Activated effector memory CD4-positive, alpha-beta T cell treated with Interleukin-2 at 50 U/mL for 16 hours (primary cell): ENCODE data around the gene XPR1.
"Not testable (repeated sequence)": the region's sequence is repeated elsewhere in the genome, so short reads cannot be mapped to it uniquely, and the experiment has no call there.

Experiments
- DNase-seq: peaks from one replicate; pipeline ENCODE4 v3.0.0-alpha.2; 2020

XPR1 gene

DNA sequence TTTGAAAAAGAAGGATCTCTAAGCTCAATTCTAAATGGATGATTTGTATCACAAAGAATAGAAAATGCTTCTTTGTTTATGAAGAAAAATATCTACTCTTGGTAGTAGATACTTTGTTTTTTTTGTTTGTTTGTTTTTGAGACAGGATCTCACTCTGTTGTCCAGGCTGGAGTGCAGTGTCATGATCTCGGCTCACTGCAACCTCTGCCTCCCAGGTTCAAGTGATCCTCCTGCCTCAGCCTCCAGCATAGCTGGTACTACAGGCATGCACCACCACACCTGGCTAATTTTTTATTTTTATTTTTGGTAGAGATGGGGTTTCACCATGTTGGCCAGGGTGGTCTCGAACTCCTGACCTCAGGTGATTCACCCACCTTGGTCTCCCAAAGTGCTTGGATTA, 159.3 kb downstream of the XPR1 start:
- DNase-seq = not testable (repeated sequence)

DNA sequence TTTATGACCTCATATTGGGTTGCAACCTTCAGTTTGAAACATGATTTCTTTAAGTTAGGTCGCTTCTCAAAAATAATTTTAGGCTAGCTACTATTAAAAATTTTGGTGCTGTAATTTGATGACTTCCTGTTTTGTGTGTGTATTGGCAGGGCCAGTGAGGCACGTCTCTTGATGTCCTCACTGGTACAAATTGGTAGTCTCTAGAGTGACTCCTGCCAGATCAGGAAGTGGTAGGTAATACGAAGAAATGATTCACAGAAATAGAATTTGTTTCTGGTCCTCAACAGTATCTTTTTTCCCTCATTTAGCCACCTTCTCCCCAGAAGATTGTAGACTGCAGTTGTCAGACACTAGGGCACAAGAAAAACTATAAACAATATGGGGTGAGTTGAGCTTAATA, 160.0 kb downstream of the XPR1 start:
- DNase-seq = no peak

DNA sequence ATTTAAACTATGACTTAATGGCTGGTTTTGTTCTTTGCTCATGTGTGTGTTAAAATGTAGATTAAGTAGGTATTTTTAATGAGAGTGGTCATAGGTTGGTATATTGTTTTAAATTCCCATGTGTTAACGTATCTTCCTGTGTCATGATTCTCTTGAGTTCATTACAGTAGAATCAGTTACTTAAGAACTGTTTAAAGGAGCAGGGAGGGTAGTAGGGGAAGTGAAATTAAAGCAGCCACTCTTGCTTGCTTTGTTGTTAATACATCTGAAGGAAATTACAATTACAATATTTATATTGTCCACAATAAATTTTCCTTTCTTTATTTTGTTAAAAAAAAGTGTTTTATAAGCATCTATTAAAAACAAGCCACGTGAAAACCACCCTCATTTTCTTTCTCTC, 161.6 kb downstream of the XPR1 start:
- DNase-seq = no peak

DNA sequence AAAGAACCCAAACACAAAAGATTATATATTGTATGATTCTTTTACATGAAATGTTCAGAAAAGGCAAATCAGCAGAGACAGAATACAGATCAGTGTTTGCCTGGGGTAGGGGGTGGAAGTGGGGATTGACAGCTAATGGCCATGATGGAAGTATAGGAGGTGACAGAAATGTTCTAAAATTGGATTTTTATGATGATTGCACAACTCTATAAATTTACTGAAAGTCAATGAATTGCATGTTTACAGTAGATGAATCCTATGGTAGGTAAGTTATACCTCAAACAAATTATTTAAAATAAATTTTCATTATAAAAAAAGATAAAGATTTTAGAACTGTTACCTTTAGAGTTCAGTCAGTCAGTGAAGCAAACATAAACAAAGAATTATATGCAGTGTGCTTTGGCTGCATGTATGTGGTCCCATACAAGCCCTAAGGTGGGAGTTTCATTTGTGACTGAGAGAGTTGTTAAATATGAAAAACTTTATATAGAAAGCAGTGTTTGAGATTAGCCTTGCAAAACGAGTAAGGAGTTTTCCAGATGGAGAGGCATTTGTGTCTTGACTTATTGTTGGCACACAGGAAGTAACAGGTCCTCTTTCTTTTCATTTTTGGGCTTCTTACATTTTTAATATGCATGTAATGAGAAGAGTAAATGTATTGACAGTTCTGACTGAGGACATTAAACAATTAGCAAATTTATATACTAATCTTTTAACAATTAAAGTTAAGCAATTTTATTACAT, 165.2 kb downstream of the XPR1 start:
- DNase-seq = no peak

DNA sequence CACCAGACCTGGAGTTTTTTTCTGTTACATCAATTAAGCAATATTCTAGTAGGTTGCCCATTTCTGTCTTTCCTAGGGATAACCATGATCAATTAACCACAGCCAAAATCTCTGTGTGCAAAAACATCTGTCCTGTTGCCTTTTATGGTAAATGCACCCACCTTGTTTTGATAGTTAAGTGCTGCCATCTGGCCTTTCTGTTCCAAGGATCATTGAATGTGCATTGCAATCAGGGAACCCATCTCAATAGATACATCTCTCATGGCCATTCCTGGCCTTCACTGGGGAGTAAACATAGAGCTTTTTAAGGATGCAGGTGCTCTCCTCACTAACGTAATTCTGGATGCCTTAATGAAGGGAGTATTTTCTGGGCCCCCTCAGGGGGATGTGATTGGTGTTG, 169.1 kb downstream of the XPR1 start:
- DNase-seq = no peak

DNA sequence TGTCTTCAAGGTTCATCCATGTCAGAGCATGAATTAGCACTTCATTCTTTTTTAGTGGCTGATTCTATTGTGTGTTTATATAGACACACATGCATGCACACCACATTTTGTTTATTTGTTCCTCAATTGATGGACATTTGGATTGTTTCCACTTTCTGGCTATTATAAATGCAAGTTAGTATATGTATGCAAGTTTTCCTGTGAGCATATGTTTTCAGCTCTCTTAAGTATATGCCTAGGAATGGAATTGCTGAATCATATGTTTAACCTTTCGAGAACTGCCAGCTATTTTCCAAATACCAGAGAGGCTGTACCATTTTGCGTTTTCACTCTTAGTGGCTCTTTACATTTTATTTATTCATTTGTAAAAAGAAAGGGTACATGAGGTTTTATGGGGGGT, 171.0 kb downstream of the XPR1 start:
- DNase-seq = no peak

DNA sequence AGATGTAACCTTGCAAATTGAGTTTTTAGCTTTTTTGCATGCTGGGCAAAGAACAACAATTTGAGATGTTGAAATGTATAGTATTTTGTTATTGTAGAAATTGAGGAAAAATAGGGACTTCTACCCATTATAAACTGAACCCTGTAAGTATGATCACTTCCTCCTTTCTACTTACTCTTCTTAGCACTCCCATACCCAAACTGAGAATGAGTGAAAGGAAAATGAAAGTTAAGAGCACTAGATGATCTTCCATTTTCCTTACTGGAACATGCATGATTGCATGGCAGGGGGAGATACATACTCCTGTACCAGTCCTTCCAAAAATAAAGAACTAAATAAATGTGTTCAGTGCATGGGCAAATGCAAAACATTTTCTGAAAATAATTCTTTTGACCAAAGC, 173.5 kb downstream of the XPR1 start:
- no peak for DNase-seq

DNA sequence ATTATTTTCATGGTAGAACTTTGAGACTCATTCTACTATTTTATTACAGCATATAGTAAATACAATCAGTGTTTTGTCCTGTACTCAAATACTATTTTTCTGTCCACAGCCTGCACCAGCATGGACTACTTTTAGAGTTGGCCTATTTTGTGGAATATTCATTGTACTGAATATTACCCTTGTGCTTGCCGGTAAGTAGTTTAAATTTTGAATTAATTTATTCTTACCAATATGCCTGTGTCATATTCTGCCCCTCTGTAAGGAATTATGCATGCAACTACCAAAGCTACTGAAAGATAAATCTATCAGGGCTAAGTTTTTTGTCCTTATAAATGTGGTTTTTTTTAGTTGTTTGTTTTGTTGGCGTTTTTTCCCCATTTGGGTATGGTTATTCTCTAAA, 179.5 kb downstream of the XPR1 start:
- no peak for DNase-seq

DNA sequence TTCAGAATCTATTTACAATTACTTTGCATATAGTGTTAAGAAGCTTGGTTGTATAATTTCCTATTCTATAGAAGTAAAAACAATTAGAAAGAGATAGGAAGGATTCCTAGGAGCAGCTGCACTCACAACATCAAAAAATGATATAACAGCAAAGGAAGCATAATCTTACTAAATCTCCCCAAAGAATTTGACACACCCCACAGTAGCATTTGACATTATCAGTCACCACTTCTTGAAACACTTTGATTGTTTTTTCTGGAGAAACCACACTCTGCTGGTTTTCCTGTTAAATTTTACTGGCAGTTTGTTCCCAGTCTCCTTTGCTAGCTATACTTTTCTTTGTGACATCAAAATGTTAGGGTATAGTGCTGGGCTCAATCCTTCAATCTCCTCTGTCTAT, 180.1 kb downstream of the XPR1 start:
- DNase-seq = no peak

DNA sequence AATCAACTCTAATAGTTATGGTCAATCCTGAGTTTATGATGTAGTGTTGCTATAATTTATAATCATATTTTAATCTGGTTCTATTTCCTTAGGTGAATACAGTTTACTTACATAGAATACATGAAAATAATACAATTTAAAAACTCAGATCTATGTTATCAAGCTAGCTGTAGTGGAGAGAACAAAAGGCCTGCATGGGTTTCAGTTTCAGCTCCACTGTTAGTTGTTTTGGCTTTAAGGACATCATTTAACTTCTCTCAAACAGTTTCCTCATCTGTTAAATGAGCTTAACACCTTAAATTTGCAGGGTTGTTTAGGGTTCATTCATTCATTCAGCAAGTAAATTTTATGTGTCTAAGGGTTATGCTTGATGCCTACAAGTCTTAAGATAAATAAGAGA, 182.4 kb downstream of the XPR1 start:
- no peak for DNase-seq

DNA sequence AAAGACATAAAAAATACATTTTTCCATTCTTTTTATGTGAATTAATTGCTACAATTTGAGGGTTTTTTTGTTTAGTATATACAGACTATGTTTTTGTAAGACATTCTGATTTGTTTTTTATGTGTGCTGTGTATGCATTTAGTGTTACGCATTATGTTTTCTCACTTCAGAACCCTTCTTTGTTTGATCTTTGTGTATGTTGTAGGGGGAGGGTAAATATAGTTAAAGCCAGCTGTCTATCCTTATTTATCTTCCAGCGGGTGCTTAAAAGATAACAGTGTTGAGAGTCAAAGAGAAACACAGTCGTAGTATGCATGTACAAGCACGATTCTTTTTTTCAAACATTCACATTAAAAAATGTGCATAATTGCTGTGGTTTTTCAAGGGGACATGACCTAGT, 183.4 kb downstream of the XPR1 start:
- DNase-seq = no peak

DNA sequence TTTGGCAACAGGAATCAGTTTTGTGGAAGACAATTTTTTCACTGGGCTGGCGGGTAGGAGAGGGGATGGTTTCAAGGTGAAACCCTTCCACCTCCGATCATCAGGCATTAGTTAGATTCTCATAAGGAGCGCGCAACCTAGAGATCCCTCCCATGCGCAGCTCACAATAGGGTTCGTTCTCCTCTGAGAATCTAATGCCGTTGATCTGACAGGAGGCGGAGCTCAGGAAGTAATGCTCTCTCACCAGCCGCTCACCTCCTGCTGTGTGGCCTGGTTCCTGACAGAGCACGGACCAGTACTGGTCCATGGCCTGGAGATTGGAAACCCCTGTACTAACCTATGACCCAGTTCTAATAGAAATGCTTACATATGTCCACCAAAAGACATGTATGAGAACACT, 184.3 kb downstream of the XPR1 start:
- no peak for DNase-seq

DNA sequence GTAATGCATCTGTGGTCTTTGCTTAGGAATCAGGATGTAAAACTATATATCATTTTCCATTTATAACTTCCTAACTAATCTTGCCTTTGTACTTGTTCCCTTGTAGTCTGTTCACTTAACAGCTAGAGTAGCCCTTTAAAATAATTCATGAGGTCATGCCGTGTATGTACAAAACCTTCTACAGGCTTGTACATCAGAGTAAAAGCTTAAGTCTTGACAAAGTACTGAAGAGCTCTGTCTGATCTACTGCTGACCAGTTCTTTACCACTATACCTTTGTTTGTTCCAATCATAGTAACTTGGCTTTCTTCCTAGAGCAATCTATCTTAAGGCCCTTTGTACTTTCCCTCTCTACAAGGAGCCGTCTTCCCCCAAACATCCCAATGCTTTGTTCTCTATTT, 190.1 kb downstream of the XPR1 start:
- DNase-seq = no peak

DNA sequence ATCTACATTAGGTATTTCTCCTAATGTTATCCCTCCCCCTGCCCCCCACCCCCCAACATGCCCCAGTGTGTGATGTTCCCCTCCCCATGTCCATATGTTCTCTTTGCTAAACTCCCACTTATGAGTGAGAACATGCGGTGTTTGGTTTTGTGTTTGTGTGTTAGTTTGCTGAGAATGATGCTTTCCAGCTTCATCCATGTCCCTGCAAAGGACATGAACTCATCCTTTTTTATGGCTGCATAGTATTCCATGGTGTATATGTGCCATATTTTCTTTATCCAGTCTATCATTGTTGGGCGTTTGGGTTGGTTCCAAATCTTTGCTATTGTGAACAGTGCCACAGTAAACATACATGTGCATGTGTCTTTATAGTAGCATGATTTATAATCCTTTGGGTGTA, 199.7 kb downstream of the XPR1 start:
- not testable (repeated sequence) for DNase-seq

DNA sequence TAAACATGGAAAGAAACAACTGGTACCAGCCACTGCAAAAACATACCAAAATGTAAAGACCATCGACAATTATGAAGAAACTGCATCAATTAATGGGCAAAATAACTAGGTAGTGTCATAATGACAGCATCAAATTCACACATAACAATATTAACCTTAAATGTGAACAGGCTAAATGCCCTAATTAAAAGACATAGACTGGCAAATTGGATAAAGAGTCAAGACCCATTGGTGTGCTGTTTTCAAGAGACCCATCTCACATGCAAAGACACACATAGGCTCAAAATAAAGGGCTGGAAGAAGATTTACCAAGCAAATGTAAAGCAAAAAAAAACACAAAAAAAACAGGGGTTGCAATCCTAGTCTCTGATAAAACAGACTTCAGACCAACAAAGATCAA, 201.4 kb downstream of the XPR1 start:
- DNase-seq = not testable (repeated sequence)

DNA sequence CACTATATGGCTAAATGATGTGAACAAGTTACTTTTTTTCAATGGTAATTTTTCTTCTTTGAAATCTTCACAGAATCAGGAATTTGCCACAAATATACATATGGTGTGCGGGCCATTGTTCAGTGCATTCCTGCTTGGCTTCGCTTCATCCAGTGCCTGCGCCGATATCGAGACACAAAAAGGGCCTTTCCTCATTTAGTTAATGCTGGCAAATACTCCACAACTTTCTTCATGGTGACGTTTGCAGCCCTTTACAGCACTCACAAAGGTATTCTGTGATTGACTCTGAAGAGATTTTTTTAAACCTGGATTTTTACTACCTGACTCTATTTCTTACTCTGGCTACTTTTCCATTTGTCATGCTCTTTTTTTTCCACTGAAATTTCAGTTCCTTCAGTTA, 204.6 kb downstream of the XPR1 start:
- DNase-seq = no peak

DNA sequence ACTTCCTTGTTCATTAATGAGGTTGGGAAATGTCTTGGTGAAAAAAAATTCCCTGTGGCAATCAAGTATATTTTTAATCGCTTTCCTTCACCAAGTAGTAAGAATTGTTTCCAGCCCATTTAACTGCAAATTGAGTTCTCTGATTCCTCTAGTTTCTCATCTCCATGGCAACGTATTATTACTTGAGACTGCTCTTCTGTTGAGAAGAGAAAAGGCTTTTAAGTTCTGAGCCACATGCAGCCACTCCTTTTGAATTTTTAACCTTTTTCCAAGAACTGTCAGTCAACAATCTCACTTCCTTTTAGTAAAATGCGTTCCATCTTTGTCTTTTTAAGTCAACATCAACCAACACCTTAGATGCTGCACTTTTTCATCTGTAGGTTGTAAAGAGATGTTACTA, 205.2 kb downstream of the XPR1 start:
- no peak for DNase-seq

DNA sequence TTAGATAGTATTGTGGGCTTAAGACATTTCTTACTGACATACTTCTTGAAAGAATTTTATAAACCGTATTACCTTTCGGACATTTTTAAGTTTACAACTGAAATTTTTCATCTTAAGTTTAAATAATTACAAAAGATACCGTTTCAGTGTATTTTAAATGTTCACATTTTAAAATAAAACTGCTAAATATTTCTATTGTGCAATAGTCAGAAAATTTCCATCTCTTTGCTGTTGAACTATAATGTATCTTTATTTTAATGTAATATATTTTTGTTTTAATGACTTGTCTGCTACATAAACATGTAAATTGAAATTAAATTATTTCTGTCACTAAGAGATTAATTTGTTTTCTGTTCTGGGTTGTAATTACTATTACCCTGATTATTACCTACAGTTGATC, 206.7 kb downstream of the XPR1 start:
- DNase-seq = no peak

DNA sequence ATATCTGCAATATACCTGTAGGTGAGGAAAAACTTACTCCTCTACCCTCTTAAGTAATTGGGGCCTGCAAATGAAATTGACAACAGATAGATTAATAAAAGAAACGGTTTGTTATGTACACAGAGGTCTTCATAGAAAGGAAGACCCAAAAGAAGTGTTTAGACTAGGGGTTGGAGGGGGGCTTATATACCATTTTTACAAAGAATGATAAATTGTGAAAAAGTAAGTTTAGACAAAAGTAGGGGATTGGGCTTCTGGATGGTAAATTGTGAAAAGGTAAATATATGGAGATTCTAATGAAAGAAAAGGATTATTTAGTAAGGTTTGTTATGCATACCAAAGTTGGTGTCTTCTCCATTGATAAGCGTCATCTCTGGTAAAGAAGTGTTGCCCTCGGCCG, 207.7 kb downstream of the XPR1 start:
- no peak for DNase-seq

DNA sequence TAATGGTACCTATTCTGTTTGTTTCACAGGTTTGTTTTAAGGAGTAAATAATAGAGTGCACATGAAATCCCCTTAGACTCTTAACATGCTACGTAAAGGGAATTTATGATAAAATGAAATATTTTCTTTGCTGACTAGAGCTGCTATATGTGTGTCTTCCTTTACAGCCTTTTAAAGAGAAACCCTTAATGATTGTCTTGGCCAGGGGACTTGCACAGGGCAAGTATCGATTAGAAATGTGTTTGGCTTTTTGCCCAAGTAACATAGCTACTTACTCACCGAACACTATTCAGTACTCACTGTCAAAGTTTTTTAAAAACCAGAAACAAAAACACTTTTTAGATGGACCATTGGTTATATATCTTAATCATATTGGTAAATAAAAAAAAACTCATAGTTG, 209.6 kb downstream of the XPR1 start:
- DNase-seq = no peak

DNA sequence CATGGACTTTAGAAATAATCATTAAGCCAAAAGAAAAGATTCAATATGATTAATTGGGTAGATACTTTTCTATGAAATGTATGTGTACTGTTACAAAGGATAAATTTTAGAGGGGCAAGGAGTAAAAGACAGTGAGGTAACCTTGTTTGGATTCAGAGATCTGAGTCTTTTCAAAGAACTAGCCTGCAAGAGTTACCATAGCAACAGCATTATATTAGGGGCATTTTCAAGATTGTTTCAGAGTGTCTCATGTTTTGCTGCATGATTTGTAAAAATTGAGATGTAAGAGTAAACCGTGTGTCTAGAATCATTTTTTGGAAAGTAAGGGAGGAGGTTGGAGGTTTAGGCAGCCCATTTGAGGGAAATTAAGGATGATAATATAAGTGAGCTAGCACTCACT, 210.2 kb downstream of the XPR1 start:
- no peak for DNase-seq

DNA sequence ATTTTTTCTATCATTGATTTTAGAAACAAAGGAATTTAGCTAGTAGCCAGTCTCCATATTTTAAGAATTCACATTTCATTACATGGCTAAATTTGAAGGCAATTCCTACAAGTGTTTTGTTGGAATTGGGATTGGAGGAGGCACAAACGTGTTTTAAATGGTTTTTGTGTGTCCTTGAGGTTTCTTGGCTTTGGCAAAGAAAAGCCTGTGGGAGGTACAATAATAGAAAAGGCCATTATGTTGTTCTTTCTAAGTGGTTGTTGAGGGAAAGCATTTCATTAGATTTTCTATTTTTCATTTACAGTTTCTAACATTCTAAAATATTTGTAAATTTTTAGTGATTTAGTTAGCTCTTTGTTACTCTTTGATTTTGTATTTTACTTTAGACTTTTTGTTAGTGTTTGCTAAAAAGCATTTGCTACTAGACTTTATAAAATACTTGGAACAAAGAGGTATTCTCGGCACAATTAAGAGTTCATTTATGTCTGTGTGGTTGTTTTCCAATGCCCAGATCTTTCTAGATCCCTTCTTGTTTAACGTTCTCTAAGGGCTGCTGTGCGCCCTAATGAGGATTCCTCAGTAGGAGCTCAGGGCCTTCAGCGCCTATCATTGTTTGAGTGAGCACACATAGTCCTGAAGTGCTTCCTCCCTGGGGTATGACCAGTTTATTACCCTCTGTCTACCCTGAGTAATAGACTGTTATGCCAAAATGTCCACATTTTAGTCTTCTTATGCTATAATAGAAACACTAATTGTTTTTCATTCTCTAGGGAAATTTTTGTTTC, 210.9 kb downstream of the XPR1 start:
- DNase-seq = no peak

DNA sequence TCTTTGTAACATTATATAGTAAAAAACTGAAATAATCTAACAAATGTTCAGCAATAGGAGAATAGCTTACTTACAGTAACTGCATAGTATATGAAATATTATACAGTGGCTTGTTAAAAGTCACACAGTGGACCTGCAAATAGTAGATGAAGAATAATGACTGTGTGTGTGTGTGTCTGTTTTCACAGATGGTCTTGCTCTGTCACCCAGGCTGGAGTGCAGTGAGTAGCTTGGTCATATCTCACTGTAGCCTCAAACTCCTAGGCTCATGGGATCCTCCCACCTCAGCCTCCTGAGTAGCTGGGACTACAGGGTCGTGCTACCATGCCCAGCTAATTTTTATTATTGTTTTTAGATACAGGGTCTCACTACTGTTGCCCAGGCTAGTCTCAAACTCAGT, 213.5 kb downstream of the XPR1 start:
- DNase-seq = no peak

DNA sequence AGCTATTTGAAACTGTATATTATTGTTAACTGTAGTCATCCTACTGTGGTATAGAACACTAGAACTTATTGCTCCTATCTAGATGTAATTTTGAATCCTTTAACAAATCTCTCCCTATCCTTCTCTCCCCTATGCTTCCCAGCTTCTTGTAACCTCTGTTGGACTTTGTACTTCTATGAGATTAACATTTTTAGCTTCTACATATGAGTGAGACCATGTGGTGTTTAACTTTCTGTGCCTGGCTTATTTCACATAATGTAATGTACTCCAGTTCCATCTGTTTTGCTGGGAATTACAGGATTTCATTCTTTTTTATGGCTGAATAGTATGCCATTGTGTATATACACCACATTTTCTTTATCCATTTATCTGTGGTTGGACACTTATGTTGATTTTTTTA, 216.4 kb downstream of the XPR1 start:
- DNase-seq = no peak
